HepG2 (cell line): Measurements from ENCODE around the gene TMEM237.

Experiments
- BRD4 ChIP-seq: sonication (generic); formaldehyde crosslinking; IDR thresholded peaks from 2 replicates; pipeline ENCODE4 v1.4.0; 2020; ENCODE audit warnings: missing genetic modification reagents
- CAMTA2 ChIP-seq: sonication (generic); formaldehyde crosslinking; IDR thresholded peaks from 2 replicates; pipeline ENCODE4 v1.4.0; 2020; ENCODE audit warnings: mild to moderate bottlenecking, missing genetic modification reagents, borderline replicate concordance
- CBX5 ChIP-seq: sonication (generic); formaldehyde crosslinking; IDR thresholded peaks from 2 replicates; pipeline ENCODE4 v1.4.0; 2020; ENCODE audit warnings: missing genetic modification reagents, borderline replicate concordance
- CENPX ChIP-seq: sonication (generic); formaldehyde crosslinking; IDR thresholded peaks from 2 replicates; pipeline ENCODE4 v1.9.0; 2021; ENCODE audit warnings: mild to moderate bottlenecking, missing genetic modification reagents, moderate library complexity
- MYC ChIP-seq: sonication (generic); formaldehyde crosslinking; IDR thresholded peaks from 2 replicates; pipeline ENCODE4 v1.9.0; 2021; ENCODE audit warnings: missing genetic modification reagents, borderline replicate concordance
- RBFOX2 ChIP-seq: fragments of 200-400 bp; formaldehyde crosslinking; IDR thresholded peaks from 2 replicates; pipeline ENCODE4 v1.6.1; 2017; ENCODE audit warnings: low read depth, mild to moderate bottlenecking, low read length
- ZFP36 ChIP-seq: fragments of 150-350 bp; IDR thresholded peaks from 2 replicates; pipeline ENCODE4 v1.6.1; 2018; ENCODE audit warnings: borderline replicate concordance, low read length, low read depth; ENCODE audit not compliant: partially characterized antibody
- ZNF572 ChIP-seq: sonication (generic); formaldehyde crosslinking; IDR thresholded peaks from 2 replicates; pipeline ENCODE4 v1.5.1; 2020; ENCODE audit warnings: mild to moderate bottlenecking, missing genetic modification reagents
- TF ChIP-seq, protein P1 (sequence below): sonication (generic); formaldehyde crosslinking; IDR thresholded peaks from 2 replicates; pipeline ENCODE4 v1.8.1; 2023; ENCODE audit warnings: missing genetic modification reagents, inconsistent platforms, borderline replicate concordance
- TF ChIP-seq, protein P2 (sequence below): sonication (generic); formaldehyde crosslinking; IDR thresholded peaks from 2 replicates; pipeline ENCODE4 v1.9.0; 2021; ENCODE audit warnings: missing genetic modification reagents, borderline replicate concordance

DNA sequence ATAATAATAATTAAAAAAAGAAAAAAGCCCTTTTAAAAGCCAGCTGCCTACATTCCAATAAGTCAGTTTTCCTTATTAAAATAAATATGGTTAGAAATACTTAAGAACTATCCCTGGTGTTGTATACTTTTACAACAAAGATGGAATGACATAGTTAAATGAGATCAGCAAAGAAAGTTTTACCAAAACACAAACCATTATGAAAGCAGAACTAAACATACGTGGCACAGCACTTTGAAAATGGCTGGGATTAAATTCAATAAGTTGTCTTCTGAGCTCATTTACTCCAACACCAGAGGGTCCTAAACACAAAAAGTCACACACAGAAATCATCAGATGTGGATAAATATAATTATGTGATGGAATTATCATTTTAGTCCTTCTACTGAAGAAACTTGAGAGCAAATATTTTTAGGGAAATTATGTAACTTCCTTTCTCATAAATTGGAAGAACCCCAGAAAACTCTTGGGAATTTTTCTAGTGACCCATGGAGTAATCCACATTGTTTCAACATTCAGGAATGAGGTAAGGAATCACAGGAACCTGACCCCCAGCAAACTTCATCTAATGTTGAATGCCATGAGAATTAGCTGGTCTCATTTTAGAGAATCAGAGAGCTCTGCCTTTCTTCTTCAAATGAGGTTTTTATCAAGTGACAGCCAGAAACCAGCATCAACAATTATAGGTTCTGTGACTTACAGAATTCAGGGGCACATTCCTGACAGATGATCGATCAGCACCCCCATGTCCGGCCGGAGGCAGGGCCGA is 11.5 kb upstream of the TMEM237 start:
- TF ChIP-seq RBFOX2 (no peak), ZFP36 (no peak), CENPX (no peak), CBX5 (no peak), CAMTA2 (CRISPR knock-in tag) (no peak), BRD4 (CRISPR knock-in tag) (no peak), ZNF572 (no peak), MYC (CRISPR knock-in tag) (no peak)
- TF ChIP-seq, protein P1, sequence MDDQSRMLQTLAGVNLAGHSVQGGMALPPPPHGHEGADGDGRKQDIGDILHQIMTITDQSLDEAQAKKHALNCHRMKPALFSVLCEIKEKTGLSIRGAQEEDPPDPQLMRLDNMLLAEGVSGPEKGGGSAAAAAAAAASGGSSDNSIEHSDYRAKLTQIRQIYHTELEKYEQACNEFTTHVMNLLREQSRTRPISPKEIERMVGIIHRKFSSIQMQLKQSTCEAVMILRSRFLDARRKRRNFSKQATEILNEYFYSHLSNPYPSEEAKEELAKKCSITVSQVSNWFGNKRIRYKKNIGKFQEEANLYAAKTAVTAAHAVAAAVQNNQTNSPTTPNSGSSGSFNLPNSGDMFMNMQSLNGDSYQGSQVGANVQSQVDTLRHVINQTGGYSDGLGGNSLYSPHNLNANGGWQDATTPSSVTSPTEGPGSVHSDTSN: no peak
- TF ChIP-seq, protein P2, sequence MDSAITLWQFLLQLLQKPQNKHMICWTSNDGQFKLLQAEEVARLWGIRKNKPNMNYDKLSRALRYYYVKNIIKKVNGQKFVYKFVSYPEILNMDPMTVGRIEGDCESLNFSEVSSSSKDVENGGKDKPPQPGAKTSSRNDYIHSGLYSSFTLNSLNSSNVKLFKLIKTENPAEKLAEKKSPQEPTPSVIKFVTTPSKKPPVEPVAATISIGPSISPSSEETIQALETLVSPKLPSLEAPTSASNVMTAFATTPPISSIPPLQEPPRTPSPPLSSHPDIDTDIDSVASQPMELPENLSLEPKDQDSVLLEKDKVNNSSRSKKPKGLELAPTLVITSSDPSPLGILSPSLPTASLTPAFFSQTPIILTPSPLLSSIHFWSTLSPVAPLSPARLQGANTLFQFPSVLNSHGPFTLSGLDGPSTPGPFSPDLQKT (CRISPR knock-in tag): no peak
